Left ventricle myocardium superior (tissue), 1 donor: ENCODE data around the gene CADPS2. TPM values are rescaled to one million over a fixed set of nuclear protein-coding genes. Genes with fewer than 3 reads are reported as not detected.
A peak's percentile ranks its signal among the peaks of the same experiment; 100 is the strongest.

Experiments used
- ATAC-seq: fragments of 200-7000 bp; cut with Tn5 transposase; one replicate; pipeline ENCODE4 v1.9.1; 2020; ENCODE audit warnings: mild to moderate bottlenecking, moderate library complexity
- DNase-seq: peaks from one replicate; pipeline ENCODE4 v3.0.0-alpha.2; 2020
- intact Hi-C: fragments of 100-400 bp; cut with micrococcal nuclease; formaldehyde crosslinking; loops from one replicate; pipeline ENCODE4 v1.11.0; 2022
- total RNA-seq: library from RNA; stranded (reverse); fragmentation: NEBNext Ultra II Directional; extraction: Animal tissue kit (Norgen Biotek cat#: 25700); gene quantifications from one replicate; pipeline ENCODE4 v1.2.1, GENCODE V29; 2021
- donor health status: DM: no; HTN: yes; CAD: no; lungs with severe emphysema.

The CADPS2 gene
- total RNA-seq, 1 donor from 2014 or later: 29.1 TPM

DNA sequence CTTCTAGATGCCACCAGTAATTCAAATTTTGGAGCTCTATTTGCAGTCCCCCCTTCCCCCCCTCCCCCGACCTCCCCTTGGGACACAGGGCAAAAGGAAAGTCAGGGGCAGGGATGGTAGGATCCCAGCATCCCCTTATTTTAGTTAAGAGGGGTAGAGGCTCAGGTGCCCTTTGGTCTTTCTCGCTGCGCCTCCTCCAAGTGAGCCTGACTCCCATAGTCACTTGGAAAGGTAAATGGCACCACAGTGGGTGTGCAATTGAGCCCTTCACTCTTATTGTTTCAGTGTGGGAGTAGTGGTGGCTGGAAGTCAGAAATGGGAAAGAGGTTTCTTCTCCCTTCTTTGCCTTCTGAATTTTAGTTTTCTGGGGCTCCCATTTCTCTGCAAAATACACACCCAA lies 573.5 kb downstream of the CADPS2 start:
- no peak for DNase-seq
- intact Hi-C loops: no loop called here
- ATAC-seq: no peak

GRCh38 chr7:122311734-122312450 lies 574.4 kb downstream of the CADPS2 start:
- DNase-seq: no peak
- intact Hi-C loops: no loop called here

DNA sequence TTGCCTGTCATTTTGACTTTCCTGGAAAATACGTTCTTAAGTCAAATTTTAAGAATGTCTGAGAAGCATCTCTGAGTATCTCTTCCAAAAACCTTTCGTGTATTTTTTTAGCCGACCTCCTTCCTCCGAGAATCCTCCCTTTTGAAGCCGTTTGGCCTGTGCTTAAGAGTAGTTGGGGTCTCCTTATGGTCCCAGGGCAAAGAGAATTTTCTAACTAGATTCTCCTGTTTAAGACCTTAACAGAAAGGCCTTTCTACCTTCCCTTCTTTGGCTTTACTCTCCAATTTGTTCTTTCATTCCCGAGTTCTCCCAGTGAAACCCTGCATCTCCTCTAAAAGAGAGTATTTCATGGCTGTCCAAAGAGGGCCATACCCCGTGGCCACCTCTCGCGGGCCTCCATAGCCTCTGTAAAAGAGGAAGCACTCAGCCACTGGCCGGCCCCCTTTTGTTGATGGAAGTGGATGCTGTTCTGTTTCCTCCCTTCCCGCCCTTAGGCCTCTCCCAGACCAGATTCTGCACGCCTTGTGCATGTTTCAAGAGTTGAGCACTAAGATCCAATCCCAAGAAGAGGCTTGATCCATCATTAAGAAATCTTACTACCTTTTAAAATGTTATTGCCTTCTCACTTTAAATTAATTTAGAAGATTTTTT lies 575.1 kb downstream of the CADPS2 start:
- intact Hi-C loops: no loop called here
- ATAC-seq (no peak), DNase-seq (no peak)

More at GRCh38 chr7:122311734-122312450, 574.4 kb downstream of the CADPS2 start:
- no peak for ATAC-seq

DNA sequence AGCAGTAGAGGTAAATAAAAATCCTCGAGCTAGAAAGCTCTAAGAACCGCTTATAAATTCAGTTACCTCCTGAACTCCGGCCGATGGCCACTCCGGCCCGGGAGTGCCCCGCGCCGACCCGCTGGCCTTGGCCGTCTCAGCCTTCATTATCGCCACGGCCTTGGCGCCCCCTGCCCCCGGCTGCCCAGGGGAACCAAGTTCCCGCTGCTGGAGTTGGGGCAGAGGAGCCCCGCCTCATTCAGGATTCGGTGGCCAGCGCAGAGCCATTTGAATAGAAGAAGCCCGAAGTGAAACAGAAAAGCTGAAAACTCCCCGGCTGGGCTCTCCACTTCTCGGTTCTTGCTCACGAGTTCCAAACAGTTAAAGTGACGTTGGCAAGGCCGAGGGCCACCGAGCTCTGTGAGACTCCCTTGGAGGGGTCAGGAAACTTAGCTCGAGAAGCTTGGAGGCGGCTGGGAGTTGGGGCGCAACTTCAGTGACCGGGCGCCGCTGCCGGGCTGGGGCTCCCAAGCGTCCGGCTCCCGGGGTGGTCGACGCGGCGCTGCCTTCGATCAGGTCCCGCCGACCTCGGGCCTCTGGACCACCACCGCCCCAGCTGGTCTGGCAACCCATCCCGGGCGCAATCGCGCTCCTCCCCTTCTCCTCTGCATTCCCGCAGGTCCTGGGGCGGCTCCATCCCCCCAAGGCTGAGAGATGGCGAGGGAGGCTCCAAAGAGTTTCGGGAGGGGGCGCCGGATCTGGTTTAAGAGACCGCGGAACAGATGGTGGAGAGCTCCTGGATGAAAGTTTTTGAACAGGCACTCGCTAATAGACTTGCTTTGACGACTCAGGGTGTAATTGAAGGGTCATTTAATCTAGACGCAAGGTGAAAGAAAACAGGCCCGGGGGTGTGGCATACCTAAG lies 575.9 kb downstream of the CADPS2 start:
- DNase-seq (no peak), ATAC-seq (no peak)
- intact Hi-C loops: no loop called here

DNA sequence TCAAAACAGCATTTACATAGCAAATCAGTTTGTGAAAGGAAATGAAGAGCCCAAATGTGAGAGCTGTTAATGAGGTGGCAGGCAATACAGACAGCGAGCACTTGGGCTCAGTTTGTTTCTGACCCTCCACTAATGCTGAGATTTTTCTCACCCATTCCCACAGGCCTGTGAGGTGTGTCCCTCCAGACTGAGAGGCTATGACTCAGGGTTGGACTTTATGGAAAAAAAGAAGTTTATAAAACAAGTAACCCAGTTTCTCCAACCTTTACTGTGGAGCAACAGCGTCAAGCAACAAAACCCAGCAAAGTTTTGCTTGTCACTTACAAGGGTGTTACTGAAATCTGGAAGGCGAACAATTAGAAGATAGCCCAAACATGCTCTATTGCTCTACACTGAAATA lies 576.8 kb downstream of the CADPS2 start:
- ATAC-seq: no peak
- DNase-seq: no peak
- intact Hi-C loops: no loop called here

- no peak for DNase-seq
- ATAC-seq: no peak
- intact Hi-C loops: no loop called here
Observed at GRCh38 chr7:122307228-122307621, 579.0 kb downstream of the CADPS2 start.

DNA sequence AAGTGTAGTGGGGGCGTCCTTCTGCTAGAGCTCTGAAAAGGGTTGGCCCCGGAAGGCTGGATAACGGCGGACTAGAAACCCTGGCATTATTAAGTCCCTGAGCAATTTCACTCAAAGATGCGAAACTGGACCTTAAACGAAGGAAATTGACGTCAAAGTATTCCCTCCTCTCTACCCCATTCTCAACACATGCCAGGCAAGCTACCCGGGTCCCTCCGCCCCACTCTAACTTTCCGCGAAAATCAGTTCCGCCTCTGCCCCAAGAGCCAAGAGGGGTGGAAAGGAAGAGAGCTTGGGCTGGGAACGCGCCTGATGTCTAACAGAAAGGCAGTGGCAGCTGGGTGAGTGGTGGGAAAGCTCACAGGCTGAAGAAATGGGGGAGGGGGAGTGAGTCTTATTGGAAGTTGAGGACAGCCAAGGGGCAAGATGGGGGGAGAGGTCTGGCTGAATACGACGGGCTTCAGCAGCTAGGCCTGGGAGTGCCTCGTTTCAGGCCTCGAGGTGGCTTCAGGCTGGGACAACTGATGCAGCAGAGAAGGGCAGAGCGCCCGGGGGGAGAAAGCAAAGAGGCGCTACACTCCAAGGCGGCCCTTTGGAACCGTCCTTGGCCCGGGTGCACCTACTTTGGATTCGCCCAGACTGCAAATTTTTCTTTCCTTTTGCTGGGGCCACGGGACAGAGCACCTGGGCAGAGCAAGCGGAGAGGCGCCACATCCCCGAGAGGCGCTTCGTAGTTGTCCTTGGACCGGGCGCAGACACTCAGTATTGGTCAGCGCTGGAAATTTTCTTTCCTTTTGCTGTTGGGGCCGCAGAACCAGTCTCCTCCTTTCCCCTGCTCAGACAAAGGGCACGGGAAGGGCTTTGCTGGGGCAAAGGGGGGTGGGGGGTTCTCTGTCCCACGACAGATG lies 579.7 kb downstream of the CADPS2 start:
- no peak for ATAC-seq
- intact Hi-C loops: no loop called here
- DNase-seq: no peak

DNA sequence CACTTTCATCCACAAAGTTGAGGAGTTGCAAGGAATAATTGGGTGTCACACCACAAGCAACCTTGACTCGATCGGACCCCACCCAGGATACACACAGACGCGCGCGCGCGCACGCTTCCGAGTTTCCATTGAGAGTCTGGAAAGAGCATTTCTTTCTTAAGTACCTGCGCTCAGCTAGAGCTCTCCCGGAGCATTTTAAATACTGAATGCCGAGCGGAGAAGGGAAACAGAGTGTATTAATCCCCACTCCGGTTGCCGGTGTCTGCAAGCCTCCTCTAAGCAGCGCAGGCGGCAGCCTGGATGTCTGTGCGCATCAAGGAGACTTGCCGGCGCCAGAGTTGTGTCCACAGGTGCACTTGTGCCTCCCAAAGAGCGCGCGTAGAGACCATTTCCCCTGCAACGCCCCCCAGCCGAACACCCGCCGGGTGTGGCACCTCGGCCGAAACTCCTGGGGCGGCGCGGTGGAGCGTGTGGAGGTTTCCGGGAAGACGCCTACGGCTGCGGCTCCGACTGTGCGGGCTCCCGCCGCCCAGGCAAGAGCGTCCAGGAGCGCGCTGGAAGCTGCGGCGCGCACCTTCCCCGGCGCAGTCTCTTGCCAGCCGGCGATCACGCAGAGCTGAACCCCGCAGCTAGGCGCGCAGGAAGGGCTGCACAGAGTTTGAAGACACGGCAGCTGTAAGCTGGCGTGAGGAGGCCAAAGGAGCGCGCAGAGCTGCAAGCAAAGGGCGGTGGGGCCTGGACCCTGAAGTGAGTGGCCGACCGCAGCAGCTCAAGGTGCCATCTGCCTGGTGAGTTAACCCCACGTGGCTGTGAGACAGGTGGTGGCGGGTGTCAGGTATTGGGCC lies 580.6 kb downstream of the CADPS2 start:
- intact Hi-C loops: no loop called here
- DNase-seq (peak; percentile 31), ATAC-seq (no peak)

DNA sequence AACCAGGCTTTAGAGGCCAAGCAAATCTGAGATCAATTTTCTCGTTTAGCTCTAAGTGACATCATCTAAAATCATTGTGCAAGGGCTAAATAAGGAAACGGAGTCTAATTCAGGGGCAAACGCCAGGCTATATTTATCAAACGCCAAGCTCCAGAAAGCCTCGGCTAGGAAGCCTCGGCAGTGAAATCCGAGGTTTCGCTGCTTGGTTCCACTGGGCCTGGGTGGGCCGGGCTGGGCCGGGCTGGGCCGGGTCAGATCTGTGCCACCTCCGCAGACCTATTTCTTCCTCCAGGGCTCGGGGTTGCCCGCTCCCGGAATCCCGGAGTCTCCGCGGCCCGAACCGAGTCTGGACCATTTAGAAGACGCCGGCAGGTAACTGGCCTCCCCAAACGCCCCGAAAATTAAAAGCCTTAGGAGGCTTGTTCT lies 581.3 kb downstream of the CADPS2 start:
- intact Hi-C loops: no loop called here
- ATAC-seq: no peak
- DNase-seq: no peak

- intact Hi-C loops: no loop called here
- ATAC-seq (no peak), DNase-seq (no peak)
Observed at GRCh38 chr7:122304319-122304975, 581.8 kb downstream of the CADPS2 start, which contains the start of gene FEZF1. Gene FEZF1, minus strand, starts transcription at chr7:122304750. Its CDS starts 313 bp downstream, at chr7:122304437.

GRCh38 chr7:122303531-122304318 lies 582.5 kb downstream of the CADPS2 start:
- intact Hi-C loops: no loop called here
- DNase-seq (no peak), ATAC-seq (no peak)

DNA sequence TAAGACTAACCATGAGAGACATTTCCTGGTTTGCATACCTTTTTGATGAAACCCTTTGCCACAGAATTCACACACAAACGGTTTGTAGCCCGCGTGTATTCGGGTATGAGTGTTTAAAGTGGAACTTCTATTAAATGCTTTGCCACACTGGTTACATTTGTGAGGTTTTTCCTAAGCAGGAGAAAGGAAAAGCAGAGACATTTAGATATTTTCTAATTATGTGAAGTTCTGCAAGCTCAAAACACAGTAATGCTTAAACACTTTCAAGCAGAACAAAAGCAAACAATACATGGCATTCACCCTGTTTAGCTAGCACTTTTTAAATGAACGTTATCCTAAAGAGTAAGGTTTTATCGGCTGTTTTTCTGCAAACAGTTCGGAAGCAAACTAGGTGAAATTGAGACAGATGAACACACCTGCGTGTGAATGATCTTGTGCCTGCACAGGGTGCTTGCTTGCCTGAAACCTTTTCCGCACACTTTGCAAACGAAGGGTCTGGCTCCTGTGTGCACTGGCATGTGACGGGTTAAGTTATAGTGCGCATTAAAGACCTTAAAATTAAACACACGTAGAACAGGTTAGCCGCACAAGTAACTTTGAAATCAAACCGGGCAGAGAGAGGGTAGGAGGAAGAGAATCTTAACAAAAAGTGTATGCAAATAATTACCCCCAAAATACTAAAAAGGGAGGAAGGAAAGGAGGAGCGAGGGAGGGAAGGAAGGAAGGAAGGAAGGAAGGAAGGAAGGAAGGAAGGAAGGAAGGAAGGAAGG lies 583.3 kb downstream of the CADPS2 start:
- intact Hi-C loops: no loop called here
- no peak for DNase-seq
- no peak for ATAC-seq

DNA sequence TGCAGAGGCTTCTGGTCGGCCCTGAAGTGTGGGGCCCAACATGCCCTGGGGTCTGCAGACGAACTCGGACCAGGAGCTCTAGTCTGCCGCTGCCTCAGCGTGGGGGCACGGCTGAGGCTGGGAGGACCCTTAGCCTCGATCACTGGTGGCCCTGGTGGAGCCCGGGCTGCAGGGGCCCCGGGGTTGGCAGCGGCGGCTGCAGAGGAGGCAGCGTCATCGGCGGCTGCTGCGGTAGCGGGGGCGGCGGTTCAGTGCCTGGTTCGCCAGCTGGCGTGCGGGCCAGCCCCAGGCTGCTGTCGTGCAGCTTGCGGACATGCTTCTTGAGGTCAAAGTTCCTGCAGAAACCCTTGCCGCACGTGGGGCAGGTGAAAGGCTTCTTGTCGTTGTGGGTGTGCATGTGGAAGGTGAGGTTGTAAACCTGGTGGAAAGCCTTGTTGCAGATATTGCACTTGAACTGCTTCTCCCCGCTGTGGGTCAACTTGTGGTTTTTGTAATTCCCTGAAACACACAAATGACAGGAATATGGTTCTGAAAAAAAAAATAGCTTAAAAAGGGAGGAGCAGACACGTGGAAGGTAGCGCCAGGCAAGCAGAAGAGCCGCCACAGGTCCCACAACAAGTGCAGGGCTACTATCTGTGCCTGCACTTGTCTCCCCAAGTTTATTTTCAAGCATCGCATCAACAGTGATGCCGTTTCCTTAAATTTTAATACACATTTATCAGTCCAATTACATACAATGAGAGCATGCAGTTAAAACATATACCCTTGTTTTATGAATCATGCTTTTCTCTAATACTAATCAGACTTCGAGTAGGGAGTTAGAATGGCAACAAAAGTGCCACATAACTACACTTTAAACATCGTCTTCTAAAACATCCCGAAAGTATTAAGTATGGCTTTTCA lies 584.2 kb downstream of the CADPS2 start:
- ATAC-seq: no peak
- no peak for DNase-seq
- intact Hi-C loops: no loop called here

- intact Hi-C loops: no loop called here
- no peak for ATAC-seq
- no peak for DNase-seq
Observed at GRCh38 chr7:122300956-122301833, 585.1 kb downstream of the CADPS2 start.
